HPDE6-E6E7 (cell line): ENCODE measurements around the gene RTRAF.

Experiments
- DNase-seq: peaks from one replicate; pipeline ENCODE4 v3.0.0; 2011; ENCODE audit warnings: missing footprints; ENCODE audit errors: extremely low spot score

Gene RTRAF

GRCh38 chr14:51989293-51990234 lies at the start of gene RTRAF:
TSS of gene RTRAF (plus strand) at chr14:51989546. CDS start at chr14:51989640, 94 bp downstream.
- DNase-seq, result peak; percentile 94

- no peak for DNase-seq
These were observed 49.5 kb upstream of the RTRAF start for GRCh38 chr14:51939755-51940301.

GRCh38 chr14:51942971-51943370 lies 46.4 kb upstream of the RTRAF start:
- no peak for DNase-seq

- no peak for DNase-seq
These were observed 39.3 kb upstream of the RTRAF start for GRCh38 chr14:51950007-51950406.

- no peak for DNase-seq
These were observed 37.7 kb upstream of the RTRAF start for GRCh38 chr14:51951656-51952055.

- DNase-seq, result no peak
These were observed 35.3 kb upstream of the RTRAF start for GRCh38 chr14:51954031-51954430.

GRCh38 chr14:51954657-51955056 lies 34.7 kb upstream of the RTRAF start:
- no peak for DNase-seq

- DNase-seq, result no peak
These were observed 31.4 kb upstream of the RTRAF start for GRCh38 chr14:51957950-51958349.

- DNase-seq, result no peak
These were observed 29.4 kb upstream of the RTRAF start for GRCh38 chr14:51959928-51960327.

GRCh38 chr14:51960866-51961265 lies 28.5 kb upstream of the RTRAF start:
- DNase-seq, result no peak

- no peak for DNase-seq
These were observed 26.6 kb upstream of the RTRAF start for GRCh38 chr14:51962711-51963110.

GRCh38 chr14:51963286-51963685 lies 26.1 kb upstream of the RTRAF start:
- DNase-seq, result no peak

GRCh38 chr14:51967521-51967920 lies 21.8 kb upstream of the RTRAF start:
- no peak for DNase-seq

GRCh38 chr14:51969852-51970540 lies 19.4 kb upstream of the RTRAF start:
- DNase-seq, result no peak

GRCh38 chr14:51972566-51972965 lies 16.8 kb upstream of the RTRAF start:
- no peak for DNase-seq

GRCh38 chr14:51977075-51977474 lies 12.3 kb upstream of the RTRAF start:
- no peak for DNase-seq

- DNase-seq, result no peak
These were observed 10.7 kb upstream of the RTRAF start for GRCh38 chr14:51978681-51979085.

- DNase-seq, result peak; percentile 49
These were observed 10.1 kb upstream of the RTRAF start for GRCh38 chr14:51979088-51979709.

- DNase-seq, result no peak
These were observed 8.0 kb upstream of the RTRAF start for GRCh38 chr14:51981218-51981854.

- no peak for DNase-seq
These were observed 1.1 kb upstream of the RTRAF start for GRCh38 chr14:51988221-51988620.

GRCh38 chr14:51990488-51990887 lies 1.1 kb downstream of the RTRAF start:
- no peak for DNase-seq
